ENCODE results near the gene ATP8B3.
A peak's percentile ranks its signal among the peaks of the same experiment; 100 is the strongest.
"Not testable (repeated sequence)": the region's sequence is repeated elsewhere in the genome, so short reads cannot be mapped to it uniquely, and the experiment has no call there.

Gene ATP8B3

DNA sequence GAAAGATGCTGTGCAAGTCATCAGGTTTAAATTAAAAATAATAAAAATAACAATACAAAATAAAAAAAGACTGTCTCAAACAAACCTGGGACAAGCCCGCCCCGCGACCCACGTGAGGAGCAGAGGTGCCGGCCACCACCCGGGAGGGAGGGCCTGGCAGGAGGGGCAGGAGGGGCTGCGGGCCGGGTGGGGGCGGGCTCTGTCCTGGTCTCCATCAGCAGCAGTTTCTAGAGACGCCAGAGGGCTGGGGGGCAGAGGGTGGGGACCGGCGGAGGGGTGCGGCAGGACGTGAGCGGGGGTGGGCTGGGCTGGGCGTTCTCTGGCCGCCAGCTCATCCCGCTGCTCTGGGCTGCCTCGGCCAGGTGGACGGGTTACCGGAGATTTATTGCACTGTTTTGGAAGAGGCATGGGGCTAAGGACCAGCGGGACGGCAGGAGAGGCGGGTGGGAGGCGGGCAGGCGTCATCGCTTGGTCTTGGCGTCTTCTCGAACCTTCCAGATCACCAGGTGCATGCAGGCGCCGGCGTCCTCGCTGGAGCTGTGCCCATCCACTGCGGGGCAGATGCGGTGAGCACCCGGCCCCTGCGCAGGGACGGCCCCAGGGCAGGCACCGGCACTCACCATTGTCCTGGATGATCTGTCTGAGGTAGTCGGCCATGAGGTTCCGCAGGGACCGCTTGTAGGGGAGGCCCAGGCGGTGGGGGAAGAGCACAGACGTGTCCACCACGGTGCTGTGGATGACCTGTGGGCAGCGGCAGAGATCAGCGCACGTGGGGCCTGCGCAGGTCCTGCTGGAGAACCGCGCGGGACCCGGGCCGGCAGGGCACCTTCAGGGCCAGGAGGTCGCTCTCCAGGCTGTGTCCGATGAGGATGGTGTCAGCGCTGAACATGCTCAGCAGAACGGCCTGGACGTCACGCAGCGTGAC lies 3.8 kb upstream of the ATP8B3 start:
- DNase-seq: no peak

DNA sequence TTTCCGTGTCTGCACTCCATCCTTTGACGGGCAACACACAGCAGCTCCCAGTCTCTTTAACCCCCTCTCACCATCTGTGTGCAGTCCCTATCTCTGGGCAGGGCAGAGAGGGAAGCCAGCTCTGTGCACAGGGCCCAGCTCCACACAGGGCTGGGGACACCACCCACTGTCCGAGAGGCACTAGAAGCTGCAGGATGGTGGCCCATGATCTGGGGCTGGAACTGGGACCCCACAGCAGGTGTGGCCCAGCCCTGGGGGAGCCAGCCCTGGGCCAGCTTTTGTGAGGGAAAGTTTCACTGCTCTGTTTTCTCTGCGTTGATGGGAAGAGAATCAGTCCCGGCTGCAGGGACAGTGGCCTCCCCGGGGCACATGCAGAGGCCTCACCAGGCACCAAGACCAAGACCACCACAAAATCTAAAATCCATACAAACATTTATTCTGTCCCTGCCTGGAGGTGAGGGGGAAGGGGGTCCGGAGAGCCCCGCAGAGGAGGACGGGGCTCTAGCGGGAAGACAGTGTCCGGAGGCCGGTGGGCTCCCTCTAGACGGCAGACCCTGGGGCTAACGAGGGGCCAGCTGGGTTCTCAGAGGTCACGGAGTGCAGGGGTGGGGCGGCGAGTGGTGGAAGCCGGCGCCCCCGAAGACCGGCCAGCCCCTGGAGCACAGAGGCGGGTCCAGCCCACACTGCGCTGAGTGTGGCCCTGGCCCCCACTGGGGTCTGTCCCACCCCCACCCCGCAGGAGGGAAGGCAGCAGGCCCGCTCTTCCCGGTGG lies 2.9 kb upstream of the ATP8B3 start:
- DNase-seq: no peak

DNA sequence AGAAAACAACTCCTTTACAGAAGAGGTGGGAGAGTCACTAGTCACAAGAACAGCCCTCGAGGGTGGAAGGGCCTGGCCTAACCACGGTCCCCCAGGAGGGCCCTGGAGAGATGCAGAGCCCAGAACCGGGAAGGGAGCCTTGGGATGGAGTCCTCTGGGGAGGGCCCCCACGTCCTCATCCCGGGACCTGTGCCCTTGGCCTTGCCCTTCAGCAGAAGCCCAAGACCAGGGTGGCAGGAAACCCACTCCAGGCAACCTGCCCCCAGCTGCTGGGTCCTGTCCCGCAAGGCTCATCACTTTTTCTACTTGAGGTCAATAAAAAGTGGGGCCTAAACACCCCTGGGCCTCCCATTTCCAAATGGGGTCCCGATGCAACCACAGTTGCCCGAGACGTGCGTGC lies 2.3 kb upstream of the ATP8B3 start:
- no peak for DNase-seq

DNA sequence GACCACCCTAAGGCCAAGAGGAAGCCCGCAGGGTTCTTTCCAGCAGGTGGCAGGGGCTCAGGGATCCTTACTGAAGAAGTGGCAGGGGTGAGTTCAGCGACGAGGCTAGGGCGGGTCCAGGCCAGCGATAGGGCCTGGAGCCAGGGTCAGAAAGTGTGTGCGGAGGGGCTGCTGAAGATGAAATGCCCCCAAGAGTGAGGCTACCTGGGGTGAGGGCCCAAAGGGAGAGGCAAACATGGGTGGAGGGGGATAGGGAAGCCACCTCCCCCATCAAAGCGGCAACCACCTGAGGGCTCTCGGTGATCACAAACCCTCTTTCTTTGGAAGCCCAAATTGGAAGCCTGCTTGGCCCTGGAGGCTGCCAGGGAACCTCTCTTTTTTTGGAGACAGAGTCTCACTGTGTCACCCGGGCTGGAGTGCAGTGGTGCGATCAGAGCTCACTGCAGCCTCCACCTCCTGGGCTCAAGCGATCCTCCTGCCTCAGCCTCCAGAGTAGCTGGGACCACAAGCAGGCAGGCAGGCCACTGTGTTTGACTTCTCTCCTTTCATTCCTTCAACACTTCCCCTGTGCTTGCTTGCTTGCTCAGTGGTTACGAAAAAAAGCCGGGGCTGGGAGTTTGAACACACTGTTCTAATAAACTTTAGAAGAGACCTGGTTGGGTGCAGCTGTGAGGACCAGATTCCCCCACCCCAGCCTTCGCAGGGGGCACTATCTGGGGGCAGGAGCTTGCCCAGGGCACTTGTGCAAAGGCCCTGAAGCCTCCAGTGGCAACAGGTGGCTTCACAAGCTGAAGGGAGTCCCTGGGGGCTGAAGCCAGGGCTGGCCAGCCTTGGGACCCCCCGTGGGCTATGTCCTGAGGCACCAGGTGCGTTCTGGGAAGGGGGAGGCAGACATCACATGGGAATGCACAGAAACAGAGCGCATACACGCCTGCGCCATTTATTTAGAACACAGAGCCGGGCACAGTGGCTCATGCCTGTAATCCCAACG lies 1.4 kb upstream of the ATP8B3 start:
- DNase-seq: no peak

DNA sequence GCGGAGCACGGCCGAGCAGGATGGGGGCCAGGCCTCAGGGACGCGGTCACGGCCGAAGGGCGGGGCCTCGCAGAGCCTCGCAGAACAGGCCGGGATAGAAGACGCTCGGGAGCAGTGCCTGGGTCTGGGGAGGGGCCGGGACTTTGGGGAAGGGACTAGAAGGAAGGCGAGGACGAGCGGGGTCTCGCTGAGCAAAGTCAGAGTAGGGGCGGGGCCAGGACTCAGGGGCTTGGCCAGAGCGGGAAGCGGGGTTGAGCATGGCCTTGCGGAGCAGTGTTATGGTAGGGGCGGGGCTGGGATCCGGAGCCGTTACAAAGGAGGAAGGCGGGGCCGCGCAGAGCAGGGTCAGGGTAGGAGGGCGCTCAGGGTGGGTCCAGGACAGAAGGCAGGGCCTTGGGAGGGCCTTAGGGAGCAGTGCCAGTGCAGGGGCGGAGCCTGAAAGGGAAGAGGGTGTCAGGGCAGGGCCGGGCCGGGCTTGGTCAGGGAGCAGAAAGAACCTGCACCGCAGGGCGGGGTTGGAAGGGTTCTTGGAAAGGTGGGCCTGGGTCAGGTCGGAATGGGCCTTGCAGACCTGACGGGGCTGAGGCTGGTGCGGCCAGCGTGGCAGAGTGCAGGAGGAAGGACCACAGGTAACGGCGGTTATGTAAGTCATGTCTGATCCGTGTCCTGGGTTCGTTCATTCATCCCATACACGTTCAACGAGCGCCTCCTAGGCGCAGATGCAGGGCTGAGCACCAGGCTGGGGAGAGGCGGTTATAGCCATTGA lies 533 bp upstream of the ATP8B3 start:
- peak; percentile 84 for DNase-seq

DNA sequence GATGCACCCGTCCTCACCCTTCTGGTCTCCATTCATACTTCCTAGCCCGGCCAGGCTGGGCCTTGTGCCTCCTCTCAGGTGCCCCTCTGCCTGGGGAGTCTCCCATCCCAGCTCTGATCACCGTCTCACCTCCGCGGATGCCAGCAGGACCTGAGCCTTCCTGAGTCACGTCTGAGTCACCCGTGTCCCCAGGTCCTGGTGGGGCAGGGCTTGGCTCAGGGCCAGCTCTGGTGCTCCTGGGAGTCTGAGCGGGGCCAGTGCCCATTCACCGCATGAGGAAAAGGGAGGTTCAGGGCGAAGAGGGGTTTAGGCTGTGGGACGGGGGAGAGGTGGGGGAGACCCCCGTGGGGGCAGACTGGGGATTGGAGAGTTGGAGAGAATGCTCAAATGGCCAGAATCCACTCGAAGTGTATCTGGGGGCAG lies 593 bp downstream of the ATP8B3 start:
- peak; percentile 48 for DNase-seq

DNA sequence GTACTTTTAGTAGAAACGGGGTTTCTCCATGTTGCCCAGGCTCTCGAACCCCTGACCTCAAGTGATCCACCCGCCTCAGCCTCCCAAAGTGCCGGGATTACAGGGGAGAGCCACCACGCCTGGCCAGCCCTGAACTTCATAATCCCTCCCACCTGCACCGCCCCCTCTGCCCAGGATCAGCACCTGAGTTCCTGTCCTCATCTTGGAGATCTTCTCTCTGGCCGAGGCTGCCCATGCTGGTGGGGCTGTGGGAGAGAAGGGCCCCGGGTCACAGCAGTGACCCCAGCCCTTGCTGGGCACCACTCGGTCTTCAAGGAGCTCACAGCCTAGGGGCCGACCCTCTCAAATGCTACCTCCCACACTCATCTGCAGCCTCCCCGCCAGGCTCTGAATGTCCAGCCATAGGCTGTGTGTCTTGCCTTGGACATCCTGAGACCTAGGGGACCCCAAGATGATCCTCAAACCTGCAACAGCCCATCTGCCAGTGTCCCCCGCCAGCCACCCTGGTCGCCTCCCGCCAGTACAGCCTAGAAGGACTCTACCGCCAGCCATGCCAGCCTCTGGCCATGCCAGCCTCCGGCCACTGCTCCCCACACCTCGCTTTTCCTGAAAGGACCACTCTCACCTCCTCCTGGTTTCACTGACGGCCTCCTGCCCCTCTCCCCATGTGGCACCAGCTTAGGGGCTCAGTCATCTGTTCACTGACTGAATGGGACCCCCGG lies 1.5 kb downstream of the ATP8B3 start:
- DNase-seq: no peak

DNA sequence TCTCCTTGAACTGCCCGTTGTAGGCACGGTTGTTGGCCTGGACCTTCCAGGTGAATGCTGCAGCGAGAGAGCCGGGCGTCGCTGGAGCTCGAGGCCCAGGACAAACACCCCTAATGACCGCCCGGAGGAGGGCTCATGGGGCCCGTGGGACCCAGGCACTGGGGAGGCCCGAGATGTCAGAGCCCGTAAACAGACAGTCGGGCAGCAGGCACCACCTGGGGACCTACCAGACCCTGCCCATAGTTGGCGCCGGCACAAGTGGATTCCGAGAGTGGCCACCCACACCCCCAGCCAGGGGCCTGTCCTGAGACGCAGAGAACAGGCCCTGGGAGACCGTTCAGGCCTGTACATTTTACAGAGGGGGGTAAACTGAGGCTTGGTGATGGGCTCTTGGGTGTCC lies 2.4 kb downstream of the ATP8B3 start:
- DNase-seq: no peak

DNA sequence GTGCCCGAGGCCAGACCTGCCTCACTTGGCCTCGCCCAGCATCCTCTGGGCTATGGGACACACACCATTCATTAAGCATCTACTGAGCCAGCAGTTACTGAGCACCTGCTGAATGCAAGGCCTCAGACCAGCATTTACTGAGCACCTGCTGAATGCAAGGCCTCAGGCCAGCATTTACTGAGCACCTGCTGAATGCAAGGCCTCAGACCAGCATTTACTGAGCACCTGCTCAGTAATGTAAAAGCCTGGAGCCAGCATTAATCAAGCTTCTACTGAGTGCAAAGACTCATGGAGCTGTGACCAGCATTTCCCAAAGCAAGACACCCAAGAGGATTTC lies 3.7 kb downstream of the ATP8B3 start:
- no peak for DNase-seq

DNA sequence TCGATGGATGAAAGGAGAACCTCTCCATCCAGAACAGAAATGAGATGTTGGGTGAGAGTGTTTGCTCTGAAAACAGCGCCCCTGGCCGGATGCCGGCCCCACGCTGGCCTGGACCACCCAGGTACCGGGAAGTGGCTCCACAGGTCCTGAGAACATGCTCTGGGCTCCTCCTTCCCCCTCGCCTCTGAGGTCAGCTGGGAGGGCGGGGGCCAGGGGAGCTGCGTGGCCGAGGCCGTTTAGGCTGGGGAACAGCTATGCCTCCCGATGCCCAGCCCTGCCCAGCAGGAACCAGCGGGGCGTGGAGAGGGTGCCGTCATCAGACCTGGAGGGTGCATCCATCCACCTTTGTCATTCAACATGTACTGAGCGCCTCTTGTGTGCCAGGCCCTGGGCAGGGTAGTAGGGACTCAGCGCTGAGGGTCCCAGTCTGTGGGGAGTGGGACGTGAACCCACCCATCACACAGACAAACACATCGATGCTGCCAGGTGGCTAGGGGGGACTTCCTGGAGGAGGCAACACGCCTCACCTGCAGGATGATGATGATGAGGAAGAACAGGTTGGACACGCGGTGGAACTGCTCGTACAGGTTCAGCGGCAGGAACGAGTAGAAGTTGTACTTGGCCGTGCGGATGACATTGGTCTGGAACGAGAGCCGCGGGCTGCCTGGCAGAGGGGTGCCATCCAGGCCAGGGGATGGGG lies 4.2 kb downstream of the ATP8B3 start:
- no peak for DNase-seq

DNA sequence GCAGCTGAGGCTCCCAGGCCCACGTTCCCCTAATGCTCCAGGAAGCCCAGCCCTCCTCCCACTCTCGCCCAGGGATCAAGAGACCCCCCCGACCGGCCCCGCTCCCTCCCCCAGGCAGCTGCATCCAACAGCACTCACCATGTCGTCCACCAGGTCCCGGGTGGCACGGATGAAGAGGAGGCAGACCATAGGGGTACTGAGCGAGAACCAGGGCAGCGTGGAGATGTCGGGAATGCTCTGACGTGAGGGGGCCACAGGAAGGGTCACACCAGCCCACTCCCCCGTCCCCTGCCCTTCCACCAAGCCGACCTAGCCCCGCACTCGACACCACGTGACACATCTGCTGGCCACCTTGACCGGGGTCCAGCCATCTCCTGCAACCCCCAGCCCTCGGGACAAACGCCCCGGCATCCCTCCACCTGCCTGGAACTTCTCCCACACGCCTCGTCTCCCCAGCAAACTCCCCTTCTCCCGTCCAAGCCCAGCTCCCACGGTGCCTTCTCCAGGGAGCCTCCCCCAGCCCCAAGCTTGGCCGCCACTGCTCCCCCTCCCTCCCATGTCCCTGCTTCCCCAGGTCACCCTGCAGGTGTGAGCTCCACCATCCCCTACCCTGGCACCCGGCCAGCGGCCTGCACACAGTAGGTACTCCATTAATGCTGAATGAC lies 4.9 kb downstream of the ATP8B3 start:
- DNase-seq: no peak

DNA sequence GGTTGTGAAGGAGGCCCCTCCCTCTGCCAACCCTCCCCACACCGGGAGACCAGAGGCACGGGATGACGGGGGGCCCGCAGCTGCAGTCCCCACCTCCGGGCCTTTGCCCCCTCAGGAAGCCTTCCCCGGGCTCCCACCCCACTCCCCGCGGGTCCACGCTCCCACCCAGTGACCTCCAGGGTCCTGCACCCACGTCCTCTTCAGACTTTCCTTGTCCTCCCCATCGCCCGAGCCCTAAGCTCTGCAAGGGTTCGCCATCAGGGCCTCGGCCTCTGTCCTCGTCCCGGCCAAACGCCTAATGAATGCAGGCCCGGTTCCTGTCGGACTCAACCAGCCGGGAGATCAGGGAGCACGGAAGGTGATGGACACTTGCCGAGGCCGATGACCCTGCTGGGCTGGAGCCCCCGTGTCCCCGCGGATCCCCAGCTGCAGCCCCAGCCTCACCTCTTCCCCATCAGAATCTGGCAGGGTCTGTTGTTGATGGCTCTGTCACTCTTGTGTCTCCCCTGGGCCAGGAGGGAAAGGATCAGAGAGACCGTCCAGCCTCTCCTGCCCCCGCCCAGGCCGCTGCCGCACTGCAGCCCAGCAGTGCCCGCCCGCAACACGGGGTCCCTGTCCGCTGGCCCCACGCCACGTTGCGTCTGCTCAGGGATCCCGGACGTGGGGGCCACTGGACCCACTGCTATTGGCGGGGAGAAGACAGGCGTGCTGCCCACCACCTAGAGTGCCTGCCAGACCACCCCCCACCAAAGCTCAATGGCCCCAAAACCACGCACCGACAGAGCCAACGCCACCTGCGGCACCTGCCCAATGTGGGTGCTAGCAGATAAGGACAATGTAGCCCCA lies 5.7 kb downstream of the ATP8B3 start:
- no peak for DNase-seq

DNA sequence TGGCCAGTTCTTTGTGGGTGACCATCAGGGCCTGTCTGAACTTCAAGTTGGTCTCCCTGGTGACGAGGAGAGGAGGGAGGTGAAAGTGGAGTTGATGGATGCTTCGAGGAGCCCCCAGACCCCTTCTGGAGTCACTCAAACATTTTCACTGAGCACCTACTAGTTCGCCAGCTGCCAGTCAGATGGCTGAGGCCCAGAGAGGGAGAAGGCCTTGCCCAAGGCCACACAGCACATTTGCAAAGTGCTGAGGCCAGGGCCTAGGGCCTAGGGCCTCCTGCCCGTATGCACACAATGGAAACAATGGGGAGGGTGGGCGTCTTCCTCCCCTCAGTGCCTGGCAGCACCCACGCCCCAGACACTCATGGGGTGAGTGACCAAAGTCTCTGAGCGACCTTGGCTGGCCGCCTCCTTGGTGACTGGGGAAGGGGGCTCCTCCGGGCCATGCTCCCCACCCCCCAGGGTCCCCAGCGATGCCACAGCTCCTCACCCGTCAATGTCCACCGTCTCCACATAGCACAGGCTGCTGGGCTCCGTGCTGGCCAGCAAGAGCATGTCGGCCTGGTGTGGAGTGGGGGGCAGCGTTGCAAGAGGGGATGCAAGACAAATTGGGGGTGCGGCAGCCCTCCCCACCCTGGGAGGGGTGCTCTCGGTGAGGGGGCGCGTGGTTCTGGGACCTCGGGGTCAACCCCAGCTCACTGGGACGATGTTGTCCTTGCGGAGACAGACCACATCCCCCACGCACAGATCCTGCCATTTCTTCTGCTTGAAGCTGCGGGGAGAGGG lies 6.5 kb downstream of the ATP8B3 start:
- DNase-seq: no peak

DNA sequence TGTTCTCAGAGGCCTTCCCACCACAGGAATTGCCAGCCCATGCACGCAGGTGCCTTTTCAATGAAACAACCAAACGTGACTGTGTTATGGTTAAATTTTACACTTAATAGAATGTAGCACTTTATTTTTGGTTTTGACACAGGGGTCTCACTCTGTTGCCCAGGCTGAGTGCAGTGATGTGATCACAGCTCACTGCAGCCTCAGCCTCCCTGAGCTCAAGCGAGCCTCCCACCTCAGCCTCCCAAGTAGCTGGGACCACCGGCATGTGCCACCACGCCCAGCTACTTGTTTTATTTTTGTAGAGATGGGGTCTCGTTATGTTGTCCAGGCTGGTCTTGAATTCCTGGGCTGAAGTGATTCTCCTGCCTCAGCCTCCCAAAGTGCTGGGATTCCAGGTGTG lies 7.2 kb downstream of the ATP8B3 start:
- no peak for DNase-seq

DNA sequence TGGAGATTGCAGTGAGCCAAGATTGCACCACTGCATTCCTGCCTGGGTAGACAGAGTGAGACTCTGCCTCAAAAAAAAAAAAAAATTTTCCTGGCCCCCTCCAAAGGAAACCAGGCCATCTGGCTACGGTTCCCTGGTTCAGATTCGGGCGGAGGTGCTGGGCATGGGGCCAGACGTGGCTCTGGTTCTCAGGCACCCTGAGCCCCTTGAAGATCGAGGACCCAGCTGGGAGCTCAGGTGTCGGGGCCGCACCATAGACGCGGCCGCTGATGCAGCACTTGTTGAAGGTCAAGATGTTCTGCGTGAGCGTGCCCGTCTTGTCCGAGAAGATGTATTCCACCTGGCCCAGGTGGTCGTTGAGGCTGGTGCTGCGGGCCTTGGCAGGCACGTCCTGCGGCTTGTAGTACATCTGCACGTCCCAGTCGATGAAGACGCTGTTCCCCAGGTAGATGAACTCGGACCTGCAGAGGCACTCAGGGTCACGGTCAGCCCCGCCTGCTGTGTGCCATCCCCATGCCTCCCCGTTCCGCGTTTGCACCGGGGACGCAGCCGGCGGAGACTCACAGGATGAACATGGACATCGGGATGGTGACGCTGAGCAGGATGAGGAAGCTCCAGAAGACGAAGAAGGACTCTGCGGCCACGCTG lies 12.3 kb downstream of the ATP8B3 start:
- no peak for DNase-seq

DNA sequence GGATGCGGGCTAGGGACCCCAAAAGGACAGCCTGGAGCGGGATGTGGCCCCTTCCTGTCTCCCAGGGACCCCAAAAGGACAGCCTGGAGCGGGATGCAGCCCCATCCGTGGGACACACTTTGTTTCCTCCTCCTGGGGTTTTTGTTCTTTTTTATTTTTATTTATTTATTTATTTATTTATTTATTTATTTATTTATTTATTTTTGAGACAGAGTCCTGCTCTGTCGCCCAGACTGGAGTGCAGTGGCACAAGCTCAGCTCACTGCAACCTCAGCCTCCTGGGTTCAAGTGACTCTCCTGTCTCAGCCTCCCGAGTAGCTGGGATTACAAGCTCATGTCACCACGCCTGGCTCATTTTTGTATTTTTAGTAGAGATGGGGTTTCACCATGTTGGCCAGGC lies 14.8 kb downstream of the ATP8B3 start:
- not testable (repeated sequence) for DNase-seq

DNA sequence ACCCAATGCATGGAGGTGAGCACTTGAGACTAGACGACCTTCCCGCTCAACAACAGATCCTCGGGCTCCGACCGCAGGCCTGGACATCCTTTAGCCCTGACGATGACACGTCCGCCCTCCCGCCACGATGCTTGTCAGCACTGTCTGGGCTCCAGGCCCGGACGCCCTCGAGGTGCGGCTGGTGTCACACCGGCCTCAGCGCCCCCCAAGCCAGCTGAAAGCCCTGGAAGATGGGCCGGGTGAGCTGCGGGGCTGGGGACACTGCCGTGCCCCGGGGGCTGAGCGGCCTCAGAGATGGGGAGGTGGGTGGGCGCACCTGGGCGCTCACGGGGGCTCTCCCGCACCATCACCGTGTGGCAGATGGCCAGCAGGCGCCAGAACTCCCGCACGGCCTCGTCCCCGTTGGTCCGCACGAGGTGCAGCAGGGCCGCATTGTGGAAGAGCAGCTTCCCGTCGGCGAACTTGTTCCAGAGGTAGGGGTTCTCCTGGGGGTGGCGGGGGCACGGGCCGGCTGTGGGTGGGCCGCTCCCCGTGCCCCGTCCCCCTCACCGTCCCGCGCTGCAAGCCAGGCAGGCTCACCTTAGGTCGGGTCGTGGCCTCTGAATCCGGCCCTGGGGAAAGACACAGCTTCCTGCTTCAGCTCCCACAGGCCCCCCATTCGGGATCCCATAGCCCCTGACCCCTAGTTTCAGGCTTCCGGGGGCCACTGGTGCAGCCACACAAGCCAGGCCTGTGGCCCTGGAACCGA lies 15.5 kb downstream of the ATP8B3 start:
- no peak for DNase-seq

Measured in stimulated activated naive CD4-positive, alpha-beta T cell treated with Interleukin-2 at 50 U/mL for 16 hours (primary cell).